NCI-H146 (cell line): ENCODE data around the gene HTRA2.

Source experiments
- DNase-seq: peaks from one replicate; lab custom pipeline; 2025; lab: John Stamatoyannopoulos, UW

The HTRA2 gene

GRCh38 chr2:74515981-74516633, 13.6 kb upstream of the HTRA2 start:
- no peak for DNase-seq

GRCh38 chr2:74516650-74517049, 13.1 kb upstream of the HTRA2 start:
- DNase-seq: no peak

GRCh38 chr2:74522516-74522915, 7.2 kb upstream of the HTRA2 start:
- no peak for DNase-seq

DNA sequence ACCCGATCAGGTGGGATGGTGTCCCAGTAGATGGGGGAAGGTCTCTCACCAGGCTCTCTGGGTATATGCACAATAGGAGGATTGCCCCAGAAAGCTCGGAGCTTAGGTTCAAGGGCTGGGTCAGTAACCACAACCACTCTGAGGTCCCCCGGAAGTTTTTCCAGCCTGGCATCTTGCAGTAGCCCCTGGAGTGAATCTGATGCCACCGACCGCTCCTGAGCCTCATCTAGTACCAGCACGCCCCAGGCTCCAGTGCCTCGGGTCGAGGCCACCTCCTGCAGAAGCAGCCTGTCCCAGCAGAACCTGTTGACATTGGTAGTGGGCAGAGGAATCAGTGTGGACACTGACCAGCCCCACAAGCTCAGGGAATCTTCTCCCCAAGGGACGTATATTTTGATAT, 5.7 kb upstream of the HTRA2 start:
- no peak for DNase-seq

DNA sequence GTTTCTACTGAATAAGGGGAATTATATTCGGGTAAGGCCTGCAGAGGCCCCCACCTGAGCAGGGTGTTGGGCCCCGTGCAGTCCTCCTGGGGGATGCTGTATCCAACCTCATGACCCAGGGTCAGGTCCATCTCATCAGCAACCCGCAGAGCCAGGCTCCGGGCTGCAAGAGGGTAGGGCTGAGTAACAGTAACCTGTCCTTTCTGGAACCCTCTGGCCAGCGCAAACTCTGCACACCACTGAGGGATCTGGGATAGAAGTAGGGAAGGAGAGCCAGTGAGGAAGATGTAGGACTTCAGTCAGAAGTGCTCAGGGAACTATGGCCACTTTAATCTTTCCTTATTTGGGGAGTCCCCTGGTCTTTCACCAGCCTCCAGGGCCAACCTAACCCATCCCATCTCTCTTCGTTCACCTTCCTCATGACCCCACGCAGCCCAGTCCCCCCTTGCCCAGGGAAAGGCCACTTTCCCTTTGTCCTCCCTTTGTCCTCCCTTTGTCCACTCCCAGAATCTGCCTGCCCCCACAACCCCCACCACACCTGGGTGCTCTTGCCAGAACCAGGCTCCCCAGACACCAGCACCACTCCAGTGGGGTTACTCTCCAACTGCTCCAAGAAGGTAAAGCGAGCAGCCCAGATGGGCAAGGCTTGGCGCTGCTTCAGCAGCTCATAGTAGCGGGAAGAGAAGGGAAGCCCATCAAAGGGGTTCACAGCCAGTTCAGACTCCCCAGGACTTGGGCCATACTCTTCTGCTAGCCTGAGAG, 4.6 kb upstream of the HTRA2 start:
- no peak for DNase-seq

DNA sequence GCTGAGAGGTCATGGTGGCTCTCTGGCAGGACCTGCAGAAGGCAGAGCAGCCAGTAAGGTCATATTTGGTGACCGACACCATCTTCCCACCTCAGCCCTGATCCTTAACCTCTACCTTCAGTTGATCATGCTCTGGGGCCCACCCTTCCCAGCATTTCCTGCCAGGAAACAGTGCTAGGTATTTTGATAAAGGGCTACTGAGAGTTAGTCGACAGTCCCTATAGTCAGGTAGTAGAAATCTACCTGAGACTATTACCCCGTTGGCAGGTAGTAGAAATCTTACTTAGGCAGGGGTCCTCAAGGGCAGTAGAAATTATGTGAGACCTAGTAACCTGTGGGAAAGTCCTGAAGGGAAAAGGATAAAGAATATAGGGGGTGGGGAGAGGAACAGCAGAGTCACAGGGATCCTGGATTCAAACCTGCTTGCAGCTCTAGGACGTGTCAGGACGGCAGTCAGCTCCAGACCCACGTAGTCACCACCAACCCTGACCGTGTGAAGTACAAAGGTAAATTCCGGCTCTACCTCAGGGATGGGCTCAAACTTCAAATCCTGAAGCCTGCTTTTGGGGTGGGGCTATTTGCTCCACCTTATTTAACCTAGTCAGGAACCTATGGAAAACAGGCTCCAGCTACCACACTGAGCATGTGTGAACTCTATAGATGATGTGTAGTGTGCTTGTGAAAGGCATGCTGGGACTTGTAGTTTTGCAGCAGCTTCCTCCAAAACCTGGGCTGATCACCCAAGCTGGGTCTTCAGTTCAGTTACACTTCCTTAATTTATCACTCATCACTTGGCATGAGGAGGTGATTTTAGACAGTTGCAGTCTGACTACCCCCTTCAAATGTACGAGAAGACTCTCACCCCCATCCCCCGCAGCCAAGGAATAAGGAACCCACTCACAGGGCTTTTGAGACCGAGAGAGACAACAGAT, 3.8 kb upstream of the HTRA2 start, which contains the start of gene DQX1:
Gene DQX1 (minus strand): TSS at position 515 of the 932 bp plus-strand sequence. CDS start 502 bp downstream, at position 13.
- no peak for DNase-seq

GRCh38 chr2:74526649-74527230, 3.0 kb upstream of the HTRA2 start:
- DNase-seq: no peak

GRCh38 chr2:74527741-74528140, 2.0 kb upstream of the HTRA2 start:
- no peak for DNase-seq

- DNase-seq: no peak
Measured at GRCh38 chr2:74528600-74529356, 955 bp upstream of the HTRA2 start.

DNA sequence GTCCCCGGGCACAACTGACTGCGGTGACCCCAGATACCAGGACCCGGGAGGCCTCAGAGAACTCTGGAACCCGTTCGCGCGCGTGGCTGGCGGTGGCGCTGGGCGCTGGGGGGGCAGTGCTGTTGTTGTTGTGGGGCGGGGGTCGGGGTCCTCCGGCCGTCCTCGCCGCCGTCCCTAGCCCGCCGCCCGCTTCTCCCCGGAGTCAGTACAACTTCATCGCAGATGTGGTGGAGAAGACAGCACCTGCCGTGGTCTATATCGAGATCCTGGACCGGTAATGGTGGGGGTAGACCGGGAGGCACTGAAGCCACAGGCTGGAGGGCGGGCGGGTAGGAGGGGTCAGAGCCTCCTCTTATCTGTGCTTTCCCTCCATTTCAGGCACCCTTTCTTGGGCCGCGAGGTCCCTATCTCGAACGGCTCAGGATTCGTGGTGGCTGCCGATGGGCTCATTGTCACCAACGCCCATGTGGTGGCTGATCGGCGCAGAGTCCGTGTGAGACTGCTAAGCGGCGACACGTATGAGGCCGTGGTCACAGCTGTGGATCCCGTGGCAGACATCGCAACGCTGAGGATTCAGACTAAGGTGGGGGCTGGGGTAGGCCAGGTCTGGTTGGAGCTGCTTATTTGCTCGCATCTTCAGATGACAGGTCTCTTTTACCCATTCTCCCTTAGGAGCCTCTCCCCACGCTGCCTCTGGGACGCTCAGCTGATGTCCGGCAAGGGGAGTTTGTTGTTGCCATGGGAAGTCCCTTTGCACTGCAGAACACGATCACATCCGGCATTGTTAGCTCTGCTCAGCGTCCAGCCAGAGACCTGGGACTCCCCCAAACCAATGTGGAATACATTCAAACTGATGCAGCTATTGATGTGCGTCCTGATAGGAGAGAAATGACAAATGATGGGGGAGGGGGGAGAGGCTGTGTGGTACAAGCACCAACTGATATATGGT, 780 bp downstream of the HTRA2 start:
- DNase-seq: peak; percentile 53

GRCh38 chr2:74531666-74532065, 1.9 kb downstream of the HTRA2 start:
- no peak for DNase-seq

- DNase-seq: peak; percentile 20
Measured at GRCh38 chr2:74532222-74532621, 2.5 kb downstream of the HTRA2 start.

GRCh38 chr2:74533464-74533863, 3.7 kb downstream of the HTRA2 start:
- DNase-seq: no peak

- DNase-seq: no peak
Measured at GRCh38 chr2:74534411-74534810, 4.7 kb downstream of the HTRA2 start.

- no peak for DNase-seq
Measured at GRCh38 chr2:74535440-74535965, 5.8 kb downstream of the HTRA2 start.

DNA sequence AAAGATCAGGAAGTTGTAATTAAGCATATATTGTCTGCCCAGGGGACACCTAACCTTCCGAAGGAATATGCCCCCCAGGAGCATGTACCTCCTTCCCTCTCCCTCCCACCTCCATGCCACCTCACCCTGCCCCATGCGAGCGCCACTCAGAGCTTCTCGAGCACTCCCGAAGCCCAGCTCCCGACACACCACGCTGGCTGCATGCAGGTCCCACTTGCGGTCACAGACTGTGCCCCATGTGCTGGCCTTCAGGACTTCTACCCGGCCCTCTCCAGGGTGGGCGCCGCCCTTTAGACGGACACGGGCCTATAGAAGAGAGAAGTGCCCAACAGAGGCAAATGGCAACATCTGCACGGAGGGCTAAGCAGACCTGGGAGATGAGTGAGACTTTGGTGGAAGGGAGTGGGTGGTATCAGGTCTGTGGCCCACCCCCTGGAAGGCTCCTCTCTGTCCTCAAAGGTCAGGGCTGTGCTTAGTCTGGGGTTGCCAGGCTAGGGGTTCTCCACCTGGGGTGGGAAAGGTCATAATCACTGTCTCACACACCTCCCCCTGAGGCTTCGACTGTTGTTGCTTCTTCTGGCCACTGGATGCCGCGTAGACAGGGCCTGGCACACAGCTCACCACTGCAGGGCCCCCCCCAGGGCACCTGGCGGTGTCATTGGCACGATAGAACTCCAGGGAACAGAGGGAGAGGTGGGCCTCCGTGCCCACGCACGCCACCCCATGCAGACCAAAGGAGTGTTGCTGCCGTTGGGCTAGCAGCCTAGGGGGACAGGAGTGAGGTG, 6.6 kb downstream of the HTRA2 start:
- DNase-seq: no peak

- DNase-seq: no peak
Measured at GRCh38 chr2:74537140-74537539, 7.4 kb downstream of the HTRA2 start.

- DNase-seq: no peak
Measured at GRCh38 chr2:74538881-74539339, 9.2 kb downstream of the HTRA2 start.

- no peak for DNase-seq
Measured at GRCh38 chr2:74540291-74540690, 10.6 kb downstream of the HTRA2 start.
